Left lung (tissue), 10 donors: ENCODE measurements around the gene FOXP4. TPM values are rescaled to one million over a fixed set of nuclear protein-coding genes. Genes with fewer than 3 reads are reported as not detected.
A peak's percentile ranks its signal among the peaks of the same experiment; 100 is the strongest.

Source experiments
- ATAC-seq: fragments of 200-7000 bp; cut with Tn5 transposase; one replicate; pipeline ENCODE4 v1.9.1; 2020; ENCODE audit warnings: moderate library complexity
- DNase-seq, 4 donors: peaks; one replicate each; pipeline ENCODE4 v3.0.0-alpha.2; 2013 to 2020
- H3K27ac ChIP-seq, 2 donors: fragments of 200-600 bp; sonication (generic) in 1 of 2; one replicate each; pipeline versions ENCODE4 v1.5.0 to v1.8.0; 2020 to 2021
- H3K27me3 ChIP-seq, 2 donors: fragments of 200-600 bp; sonication (generic) in 1 of 2; one replicate each; pipeline versions ENCODE4 v1.5.0 to v1.8.0; 2020 to 2021
- H3K36me3 ChIP-seq, 2 donors: fragments of 200-600 bp; sonication (generic) in 1 of 2; one replicate each; pipeline versions ENCODE4 v1.5.0 to v1.8.0; 2020 to 2021
- H3K4me1 ChIP-seq, 2 donors: fragments of 200-600 bp; one replicate each; pipeline ENCODE4 v1.8.0; 2021
- H3K4me3 ChIP-seq, 2 donors: fragments of 200-600 bp; sonication (generic) in 1 of 2; one replicate each; pipeline versions ENCODE4 v1.5.0 to v1.8.0; 2020 to 2021; ENCODE audit warnings: mild to moderate bottlenecking in 1 of 2
- H3K9me3 ChIP-seq, 2 donors: fragments of 200-600 bp; sonication (generic) in 1 of 2; one replicate each; pipeline versions ENCODE4 v1.5.0 to v1.8.0; 2020 to 2021
- CTCF ChIP-seq, 2 donors: fragments of 200-600 bp; sonication (generic) in 1 of 2; IDR thresholded peaks; one replicate each; pipeline versions ENCODE4 v1.5.0 to v1.8.0; 2021; ENCODE audit warnings: antibody characterized with exemption in 2 of 2
- intact Hi-C, 2 donors: fragments of 100-400 bp; cut with DNase I; formaldehyde crosslinking; loops; one replicate each; pipeline versions ENCODE4 v1.11.2 to v1.14.2; 2022
- polyA plus RNA-seq, 6 donors: library from polyadenylated mRNA; unstranded; fragments of 120-200 nt; gene quantifications; one replicate each; pipeline ENCODE4 v1.2.1, GENCODE V29; 2013; ENCODE audit not compliant: insufficient read length in 6 of 6
- total RNA-seq, 2 donors: library from RNA; stranded (reverse); fragmentation: NEBNext Ultra II Directional; extraction: Animal tissue kit (Norgen Biotek cat#: 25700); gene quantifications; one replicate each; pipeline ENCODE4 v1.2.1, GENCODE V29; 2021
- donor health status: DM: no; HTN: yes; CAD: no.
- donor health status: DM: no; HTN: no; CAD: no.

The FOXP4 gene
- total and polyA plus RNA-seq, 8 donors: 26.9 to 77.9 (median 60.2) TPM

- H3K36me3 ChIP-seq: peaks cover 0 to 10% of the 10 kb centered on the region in 2 donors
- intact Hi-C loops: loop anchor here in 1 of 2 donors (10.0 kb wide), 1 partner anchor 352 kb away; the partner anchor contains the start of gene TREML4
- TF ChIP-seq CTCF (IDR thresholded peaks at IDR 0.05): no peak
- no peak overlapping the region for H3K27ac ChIP-seq
- ATAC-seq (no peak), DNase-seq (no peak)
- no peaks in the 10 kb centered on the region for H3K9me3 ChIP-seq
- peaks cover 15 to 25% of the 10 kb centered on the region in 2 donors for H3K4me1 ChIP-seq
- H3K4me3 ChIP-seq: no peak overlapping the region
- H3K27me3 ChIP-seq: no peaks in the 10 kb centered on the region
Measured at GRCh38 chr6:41576667-41577066, 30.5 kb downstream of the FOXP4 start.

GRCh38 chr6:41577356-41578216 is 31.4 kb downstream of the FOXP4 start:
- DNase-seq: peak in 1 of 4 donors; percentile 76
- Histone ChIP-seq H3K27me3 (no peaks in the 10 kb centered on the region), H3K27ac (peak overlapping the region in 1 of 2 donors; percentile 31), H3K36me3 (peaks cover 0 to 10% of the 10 kb centered on the region in 2 donors), H3K9me3 (no peaks in the 10 kb centered on the region), H3K4me3 (no peak overlapping the region), H3K4me1 (peaks cover 15 to 25% of the 10 kb centered on the region in 2 donors)
- peak; percentile 84 for ATAC-seq
- no peak for TF ChIP-seq CTCF (IDR thresholded peaks at IDR 0.05)
- intact Hi-C loops: loop anchor here in 1 of 2 donors (10.0 kb wide), 1 partner anchor 353 kb away; the partner anchor contains the start of gene TREML4

- ATAC-seq (peak; percentile 18), DNase-seq (peak in 2 of 4 donors; percentile 32 to 69)
- Histone ChIP-seq H3K4me3 (no peak overlapping the region), H3K27ac (peak overlapping the region in 1 of 2 donors; percentile 31), H3K4me1 (peaks cover 15 to 25% of the 10 kb centered on the region in 2 donors), H3K9me3 (no peaks in the 10 kb centered on the region), H3K36me3 (peaks cover 0 to 8% of the 10 kb centered on the region in 2 donors), H3K27me3 (no peaks in the 10 kb centered on the region)
- intact Hi-C loops: loop anchor here in 1 of 2 donors (10.0 kb wide), 1 partner anchor 354 kb away; the partner anchor contains the start of gene TREML4
- no peak for TF ChIP-seq CTCF (IDR thresholded peaks at IDR 0.05)
Measured at GRCh38 chr6:41578217-41579087, 32.3 kb downstream of the FOXP4 start.

- no peak overlapping the region for H3K4me3 ChIP-seq
- no peak for ATAC-seq
- intact Hi-C loops: loop anchor here in 1 of 2 donors (10.0 kb wide), 1 partner anchor 354 kb away; the partner anchor contains the start of gene TREML4
- H3K36me3 ChIP-seq: peaks cover 0 to 5% of the 10 kb centered on the region in 2 donors
- no peaks in the 10 kb centered on the region for H3K9me3 ChIP-seq
- no peak for TF ChIP-seq CTCF (IDR thresholded peaks at IDR 0.05)
- no peaks in the 10 kb centered on the region for H3K27me3 ChIP-seq
- peak overlapping the region in 1 of 2 donors; percentile 31 for H3K27ac ChIP-seq
- H3K4me1 ChIP-seq: peaks cover 15 to 25% of the 10 kb centered on the region in 2 donors
- DNase-seq: no peak
Measured at GRCh38 chr6:41579088-41579610, 33.0 kb downstream of the FOXP4 start.
